ENCODE data around the gene FOXP3.

Gene FOXP3

DNA sequence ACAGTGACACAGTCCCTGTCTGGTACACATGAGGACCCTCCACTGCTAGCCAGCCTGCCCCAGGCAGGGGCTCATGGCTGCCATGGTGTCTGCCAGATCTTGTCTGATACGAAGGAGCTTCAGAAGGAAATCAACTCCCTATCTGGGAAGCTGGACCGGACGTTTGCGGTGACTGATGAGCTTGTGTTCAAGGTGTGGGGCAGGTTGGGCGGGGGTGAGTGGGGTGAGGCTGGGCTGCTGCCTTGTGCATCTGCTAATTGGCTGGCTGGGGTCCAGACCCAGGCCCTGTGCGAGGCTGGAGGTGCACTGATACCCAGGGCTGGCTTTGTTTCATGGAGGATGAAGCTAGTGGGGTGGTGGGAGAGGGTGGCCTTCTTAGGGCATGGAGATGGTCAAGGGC is 15.4 kb downstream of the FOXP3 start:
- no peak for DNase-seq

GRCh38 chrX:49247916-49248811 is 16.3 kb downstream of the FOXP3 start:
- DNase-seq, result no peak

DNA sequence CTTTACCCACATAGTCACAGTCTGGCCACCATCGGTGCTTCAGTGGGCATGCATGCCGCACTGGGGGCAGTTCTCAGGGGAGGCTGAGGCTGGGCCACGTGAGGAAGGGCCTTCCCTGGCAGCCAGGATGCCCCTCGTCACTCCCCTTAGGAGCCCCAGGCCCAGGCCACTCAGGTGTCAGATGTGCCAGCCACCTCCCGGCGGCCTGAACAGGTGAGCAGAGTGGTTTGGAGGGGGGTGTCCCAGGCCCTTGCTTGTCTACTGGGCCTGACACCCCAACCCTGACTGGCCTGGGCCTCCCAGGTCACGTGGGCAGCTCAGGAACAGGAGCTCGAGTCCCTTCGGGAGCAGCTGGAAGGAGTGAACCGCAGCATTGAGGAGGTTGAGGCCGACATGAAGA is 17.2 kb downstream of the FOXP3 start:
- no peak for DNase-seq

- no peak for DNase-seq
Measured at GRCh38 chrX:49246541-49246940, 18.0 kb downstream of the FOXP3 start.

GRCh38 chrX:49244207-49244606 is 20.3 kb downstream of the FOXP3 start:
- DNase-seq, result no peak

DNA sequence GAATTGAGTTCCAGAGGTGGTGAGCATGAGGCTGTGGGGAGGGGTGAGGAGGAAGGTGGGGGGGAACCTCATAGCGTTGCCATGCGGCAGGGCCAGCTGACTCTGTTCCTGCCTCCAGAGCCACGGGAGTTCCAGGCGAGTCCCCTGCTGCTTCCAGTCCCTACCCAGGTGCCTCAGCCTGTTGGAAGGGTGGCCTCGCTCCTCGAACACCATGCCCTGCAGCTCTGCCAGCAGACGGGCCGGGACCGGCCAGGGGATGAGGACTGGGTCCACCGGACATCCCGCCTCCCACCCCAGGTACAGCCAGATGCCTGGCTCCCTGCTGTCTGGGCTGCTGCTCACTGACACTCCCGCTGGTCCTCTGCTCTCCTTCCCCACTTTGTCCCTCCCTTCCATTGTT is 21.3 kb downstream of the FOXP3 start:
- no peak for DNase-seq

DNA sequence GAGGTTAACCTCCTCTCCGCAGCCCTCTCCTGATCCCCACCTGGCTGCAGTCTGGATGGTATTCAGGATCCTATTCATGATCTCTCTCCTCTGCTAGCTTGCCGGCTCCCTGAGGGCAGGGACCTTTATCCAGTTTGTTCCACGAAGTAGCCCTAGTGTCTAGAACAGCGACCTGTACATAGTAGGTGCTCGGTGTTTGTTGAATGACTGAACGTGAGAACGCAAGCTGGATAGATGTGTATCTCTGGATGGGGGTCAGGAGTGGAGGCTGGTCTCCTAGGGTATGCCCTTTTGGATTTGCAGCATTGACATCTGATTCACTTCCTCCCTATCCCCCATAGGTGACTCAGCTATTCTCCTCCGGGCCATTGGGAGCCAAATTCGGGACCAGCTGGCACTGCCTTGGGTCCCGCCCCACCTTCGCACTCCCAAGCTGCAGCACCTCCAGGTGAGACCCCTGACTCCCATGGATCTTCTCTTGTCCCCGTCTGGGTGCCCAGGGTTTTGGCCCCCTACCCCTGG is 21.9 kb downstream of the FOXP3 start:
- no peak for DNase-seq

DNA sequence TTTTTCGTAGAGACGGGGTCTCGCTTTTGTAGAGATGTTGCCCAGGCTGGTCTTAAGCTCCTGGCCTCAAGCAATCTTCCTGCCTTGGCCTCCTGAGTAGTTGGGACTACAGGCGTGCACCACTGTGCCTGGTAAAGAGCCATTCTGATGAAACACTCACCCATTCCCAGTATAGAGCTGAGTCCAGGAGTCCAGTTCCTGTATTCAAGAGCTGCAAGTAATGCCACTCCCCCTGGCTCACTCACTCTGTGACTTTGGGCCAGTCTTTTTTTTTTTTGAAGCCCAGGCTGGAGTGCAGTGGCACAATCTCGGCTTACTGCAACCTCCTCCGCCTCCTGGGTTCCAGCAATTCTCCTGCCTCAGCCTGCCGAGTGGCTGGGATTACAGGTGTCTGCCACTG is 25.8 kb downstream of the FOXP3 start:
- DNase-seq, result no peak

- DNase-seq, result peak; percentile 1
Measured at GRCh38 chrX:49237060-49237459, 27.4 kb downstream of the FOXP3 start.

- DNase-seq, result no peak
Measured at GRCh38 chrX:49233887-49234555, 30.5 kb downstream of the FOXP3 start.

DNA sequence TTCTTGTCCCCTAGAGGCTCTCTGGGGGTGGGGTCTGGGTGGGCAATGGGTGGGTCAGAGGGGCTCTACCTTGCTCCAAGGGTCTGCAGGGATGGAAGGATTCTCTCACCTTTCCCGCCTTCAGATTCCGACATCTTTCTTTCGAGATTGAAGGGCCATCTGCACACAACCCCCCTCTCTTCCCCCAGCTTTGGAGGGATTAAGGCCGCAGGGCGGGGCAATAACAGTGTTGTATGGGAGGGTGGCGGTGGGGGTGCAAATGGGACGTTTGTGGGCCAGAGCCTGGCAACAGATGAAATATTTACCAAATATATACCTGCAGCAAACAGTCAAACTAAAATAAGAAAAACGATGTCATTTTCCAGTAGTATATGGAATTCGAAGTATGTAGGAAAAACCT is 31.3 kb downstream of the FOXP3 start, which contains the start of gene CACNA1F:
Gene CACNA1F (minus strand): TSS at position 165 of the 400 bp plus-strand sequence. CDS start 31 bp downstream, at position 134.
- no peak for DNase-seq

DNA sequence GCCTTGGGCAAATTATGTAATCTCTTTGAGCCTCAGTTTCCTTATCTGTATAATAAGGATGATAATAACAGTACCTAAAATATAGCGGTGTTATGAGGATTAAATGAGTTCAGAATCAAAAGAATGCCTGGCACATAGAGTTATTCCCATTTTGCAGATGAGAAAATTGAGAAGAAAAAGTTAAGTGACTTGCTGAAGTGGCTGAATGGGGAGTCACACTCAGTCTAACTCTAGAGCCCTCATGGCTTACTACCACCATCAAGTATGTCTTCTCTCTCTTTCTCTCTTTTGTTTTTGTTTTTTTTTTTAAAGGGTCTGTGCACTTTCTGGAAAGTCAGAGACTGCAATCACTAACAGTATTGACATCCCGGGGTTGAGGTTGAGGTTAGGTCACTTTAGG is 32.0 kb downstream of the FOXP3 start:
- DNase-seq, result no peak

GRCh38 chrX:49231333-49232000 is 33.0 kb downstream of the FOXP3 start:
- no peak for DNase-seq

- peak; percentile 71 for DNase-seq
Measured at GRCh38 chrX:49230500-49231232, 33.8 kb downstream of the FOXP3 start.

- no peak for DNase-seq
Measured at GRCh38 chrX:49228185-49228584, 36.3 kb downstream of the FOXP3 start.

DNA sequence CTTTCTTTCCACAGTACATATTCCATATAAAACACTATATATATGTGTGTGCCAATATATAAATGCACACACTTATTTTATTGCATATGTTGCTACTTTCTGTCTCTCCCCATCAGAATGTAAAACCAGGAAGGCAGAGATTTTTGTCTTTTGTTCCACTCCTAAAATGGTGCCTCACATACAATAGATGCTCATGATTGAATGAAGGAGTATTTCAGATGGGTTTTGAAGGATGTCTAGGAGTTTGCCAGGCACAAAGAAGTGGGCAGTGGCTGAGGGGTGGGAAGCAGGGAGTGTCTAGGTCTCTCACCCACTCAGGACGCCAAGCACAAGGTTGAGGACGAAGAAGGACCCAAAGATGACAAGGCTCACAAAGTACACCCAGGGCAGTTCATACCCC is 36.8 kb downstream of the FOXP3 start:
- DNase-seq, result no peak

- no peak for DNase-seq
Measured at GRCh38 chrX:49226946-49227345, 37.6 kb downstream of the FOXP3 start.

DNA sequence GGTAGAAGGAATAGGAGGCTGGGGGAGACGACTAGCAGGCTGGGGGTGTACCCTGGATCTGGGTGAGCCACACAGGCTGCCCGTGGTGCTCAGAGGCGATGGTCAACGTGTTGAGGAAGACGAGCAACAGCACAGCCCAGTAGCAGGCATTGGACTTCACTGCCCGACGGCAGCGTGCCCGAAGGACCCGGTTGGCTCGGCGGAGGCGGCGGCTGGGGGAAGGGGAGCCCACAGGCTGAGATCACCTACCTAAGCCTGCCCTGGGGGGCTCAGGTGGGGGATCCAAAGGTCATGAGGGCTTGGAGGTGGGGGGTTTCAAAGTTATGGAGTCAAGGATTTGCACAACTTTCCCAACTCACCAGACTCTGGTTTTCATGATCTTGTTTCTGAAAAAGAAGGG is 38.7 kb downstream of the FOXP3 start:
- DNase-seq, result no peak

GRCh38 chrX:49221868-49222267 is 42.6 kb downstream of the FOXP3 start:
- no peak for DNase-seq

GRCh38 chrX:49220100-49220499 is 44.4 kb downstream of the FOXP3 start:
- DNase-seq, result no peak

DNA sequence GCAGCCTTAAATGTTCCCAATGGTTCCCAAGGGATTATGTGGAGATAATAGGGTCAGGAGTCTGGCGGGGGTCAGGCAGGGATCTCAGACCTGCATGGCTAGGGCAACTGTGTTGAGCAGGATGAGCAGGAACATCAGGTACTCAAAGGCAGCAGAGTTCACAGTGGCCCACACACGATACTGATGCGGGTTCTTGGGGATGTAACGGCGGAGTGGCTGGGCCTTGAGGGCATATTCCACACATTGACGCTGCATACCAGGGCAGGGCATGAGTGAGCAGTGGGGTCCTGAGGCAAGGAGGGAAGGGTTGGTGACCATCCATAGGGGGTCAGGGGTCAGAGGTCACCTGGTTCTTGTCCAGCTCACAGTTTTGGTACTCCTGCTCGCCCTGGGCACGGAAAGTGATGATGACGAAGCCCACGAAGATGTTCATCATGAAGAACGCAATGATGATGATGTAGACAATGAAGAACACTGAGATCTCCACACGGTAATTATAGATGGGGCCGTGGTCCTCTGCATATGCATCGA is 49.4 kb downstream of the FOXP3 start:
- no peak for DNase-seq

- DNase-seq, result no peak
Measured at GRCh38 chrX:49214416-49214815, 50.1 kb downstream of the FOXP3 start.

Data from hematopoietic multipotent progenitor cell treated with erythropoietin and hydrocortisone succinate and interleukin-3 and kit ligand, for 8 days (in vitro differentiated cells).